Activated CD8-positive, alpha-beta memory T cell treated with anti-CD3 and anti-CD28 coated beads, Interleukin-2, amount 10 ng/mL, durations not matched to agents 7 days and 5 days (primary cell): Measurements from ENCODE around the gene ARHGAP10. TPM values are rescaled to one million over a fixed set of nuclear protein-coding genes. Genes with fewer than 3 reads are reported as not detected.
"Not testable (repeated sequence)": the region's sequence is repeated elsewhere in the genome, so short reads cannot be mapped to it uniquely, and the experiment has no call there.

ENCODE experiments used
- ATAC-seq: fragments of 150-1000 bp; cut with Tn5 transposase; one replicate; pipeline ENCODE4 v1.10.0; 2021; ENCODE audit warnings: moderate library complexity
- CTCF ChIA-PET: fragments of 350-600 bp; sonication (Branson Sonifier 250); formaldehyde crosslinking; loops from one replicate; lab custom pipeline; 2021; ENCODE audit warnings: antibody characterized with exemption; lab: Charles Lee
- DNase-seq: peaks from one replicate; pipeline ENCODE4 v3.0.0-alpha.2; 2020
- H3K27ac Mint-ChIP-seq: one replicate; pipeline ENCODE4 v1.8.0; 2021; ENCODE audit warnings: mild to moderate bottlenecking, mixed read lengths
- H3K27me3 Mint-ChIP-seq: one replicate; pipeline ENCODE4 v1.8.0; 2021; ENCODE audit warnings: mixed read lengths
- H3K36me3 Mint-ChIP-seq: one replicate; pipeline ENCODE4 v1.8.0; 2021; ENCODE audit warnings: mild to moderate bottlenecking, mixed read lengths
- H3K4me1 Mint-ChIP-seq: one replicate; pipeline ENCODE4 v1.8.0; 2021; ENCODE audit warnings: mixed read lengths
- H3K4me3 Mint-ChIP-seq: one replicate; pipeline ENCODE4 v1.8.0; 2021; ENCODE audit warnings: mild to moderate bottlenecking, moderate library complexity, mixed read lengths
- H3K9me3 Mint-ChIP-seq: one replicate; pipeline ENCODE4 v1.8.0; 2022; ENCODE audit warnings: low read depth, mixed read lengths
- total RNA-seq, 2 experiments: library from RNA; stranded (reverse); gene quantifications; one replicate each; pipeline ENCODE4 v1.2.3, GENCODE V29; 2021

Gene ARHGAP10
- total RNA-seq, 2 experiments from 2014 or later: 12.1 to 18.8 TPM

DNA sequence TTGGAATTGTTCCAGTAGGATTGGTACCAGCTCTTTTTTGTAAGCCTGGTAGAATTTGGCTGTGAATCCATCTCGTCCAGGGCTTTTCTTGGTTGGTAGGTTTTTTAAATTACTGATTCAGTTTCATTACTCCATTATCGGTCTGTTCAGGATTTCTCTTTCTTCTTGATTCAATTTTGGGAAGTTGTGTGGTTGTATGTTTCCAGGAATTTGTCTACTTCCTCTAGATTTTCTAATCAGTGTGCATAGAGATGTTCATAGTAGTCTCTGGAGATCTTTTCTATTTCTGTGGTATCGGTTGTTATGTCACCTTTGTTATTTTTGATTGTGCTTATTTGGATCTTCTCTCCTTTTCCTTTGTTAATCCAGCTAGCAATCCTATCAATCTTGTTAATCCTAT lies 248.7 kb downstream of the ARHGAP10 start:
- H3K36me3 Mint-ChIP-seq: peaks cover 11% of the 10 kb centered on the region
- H3K27ac Mint-ChIP-seq: no peak overlapping the region
- H3K4me1 Mint-ChIP-seq: peaks cover 26% of the 10 kb centered on the region
- CTCF ChIA-PET: no interaction called here
- ATAC-seq (no peak), DNase-seq (no peak)
- no peaks in the 10 kb centered on the region for H3K9me3 Mint-ChIP-seq
- peaks cover 4% of the 10 kb centered on the region for H3K27me3 Mint-ChIP-seq
- no peak overlapping the region for H3K4me3 Mint-ChIP-seq

DNA sequence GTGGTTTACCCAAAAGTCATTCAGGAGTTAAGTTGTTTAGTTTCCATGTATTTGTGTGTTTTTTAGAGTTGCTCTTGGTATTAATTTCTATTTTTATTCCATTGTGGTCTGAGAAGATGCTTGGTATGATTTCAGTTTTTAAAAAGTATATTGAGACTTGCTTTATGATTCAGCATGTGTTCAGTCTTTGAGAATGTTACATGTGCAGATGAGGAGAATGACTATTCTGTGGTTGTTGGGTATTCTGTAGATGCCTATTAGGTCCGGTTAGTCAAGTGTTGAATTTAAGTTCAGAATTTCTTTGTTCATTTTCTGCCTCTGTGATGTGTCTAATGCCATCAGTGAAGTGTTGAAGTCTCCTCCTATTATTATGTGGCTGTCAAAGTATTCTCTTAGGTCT lies 249.4 kb downstream of the ARHGAP10 start:
- peak; percentile 66 for ATAC-seq
- Mint-ChIP-seq H3K36me3 (peaks cover 11% of the 10 kb centered on the region), H3K4me1 (peaks cover 26% of the 10 kb centered on the region), H3K9me3 (no peaks in the 10 kb centered on the region), H3K4me3 (no peak overlapping the region), H3K27ac (no peak overlapping the region), H3K27me3 (peaks cover 4% of the 10 kb centered on the region)
- CTCF ChIA-PET: interaction anchor here (0.7 kb wide), 1 partner anchor 33 kb away, joined by 3 read pairs; no protein-coding TSS in a partner anchor
- no peak for DNase-seq

DNA sequence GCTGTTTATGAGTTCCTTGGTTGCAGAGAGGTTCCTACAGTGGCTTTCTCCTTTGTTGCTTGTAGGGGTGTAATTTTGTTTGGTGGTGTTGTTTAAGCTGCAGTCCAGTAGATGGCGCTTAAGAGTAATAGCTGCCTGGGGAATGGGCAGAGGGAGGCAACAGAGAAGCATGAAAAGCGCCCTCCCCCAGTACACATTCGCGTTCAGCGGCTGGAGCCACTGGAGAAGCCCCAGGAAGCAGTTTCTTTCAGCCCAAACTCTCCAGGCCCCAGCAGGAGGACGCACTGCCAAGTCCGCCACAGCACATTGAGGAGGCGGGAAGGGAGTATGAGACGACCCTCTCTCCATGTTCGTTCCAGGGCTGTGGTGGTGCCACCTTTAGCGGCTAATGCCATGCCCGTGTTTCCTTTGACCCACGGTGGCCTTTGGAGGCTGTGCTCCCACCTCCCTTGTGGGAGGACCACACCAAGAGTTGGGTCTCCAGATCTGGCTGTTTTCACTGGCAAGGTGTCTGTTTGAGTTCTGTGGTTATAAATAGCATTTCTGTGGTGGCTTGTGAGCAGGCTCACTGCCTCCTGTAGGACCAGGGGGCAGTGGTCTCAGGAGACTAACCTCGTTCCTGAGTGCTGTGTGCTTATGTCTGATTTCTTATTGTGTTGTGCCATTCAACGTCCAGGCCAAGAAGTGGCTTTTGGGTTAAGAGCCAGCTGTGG lies 252.3 kb downstream of the ARHGAP10 start:
- CTCF ChIA-PET: interaction anchor here (0.7 to 1.4 kb wide), 5 partner anchors 10 to 462 kb away, joined by 3 to 4 read pairs (median 3); no protein-coding TSS in a partner anchor
- H3K27me3 Mint-ChIP-seq: peaks cover 4% of the 10 kb centered on the region
- no peak overlapping the region for H3K4me3 Mint-ChIP-seq
- ATAC-seq: peak; percentile 36
- peaks cover 26% of the 10 kb centered on the region for H3K4me1 Mint-ChIP-seq
- peaks cover 9% of the 10 kb centered on the region for H3K36me3 Mint-ChIP-seq
- H3K27ac Mint-ChIP-seq: no peak overlapping the region
- DNase-seq: peak; percentile 45
- H3K9me3 Mint-ChIP-seq: no peaks in the 10 kb centered on the region

DNA sequence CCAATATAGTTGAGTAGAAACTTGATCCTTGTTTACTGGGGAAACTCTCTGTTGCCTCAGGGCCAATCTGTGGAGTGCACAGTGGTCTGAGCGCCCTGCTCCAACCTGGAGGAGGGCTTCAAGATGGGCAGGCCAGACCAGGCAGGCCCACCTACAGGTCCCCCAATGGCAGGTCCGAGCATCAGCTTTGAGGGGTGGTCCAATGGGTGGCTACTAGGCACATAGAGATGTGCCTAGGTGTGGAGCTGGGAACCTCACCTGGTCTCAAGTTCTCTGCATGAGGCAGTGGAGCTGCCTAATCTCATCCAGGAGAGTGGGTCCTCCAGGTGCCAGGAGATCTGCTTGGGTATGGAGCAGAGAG lies 252.9 kb downstream of the ARHGAP10 start:
- Mint-ChIP-seq H3K4me3 (no peak overlapping the region), H3K4me1 (peaks cover 23% of the 10 kb centered on the region), H3K27ac (no peak overlapping the region), H3K36me3 (peaks cover 6% of the 10 kb centered on the region), H3K27me3 (peaks cover 1% of the 10 kb centered on the region), H3K9me3 (no peaks in the 10 kb centered on the region)
- no peak for DNase-seq
- ATAC-seq: no peak
- CTCF ChIA-PET: no interaction called here

DNA sequence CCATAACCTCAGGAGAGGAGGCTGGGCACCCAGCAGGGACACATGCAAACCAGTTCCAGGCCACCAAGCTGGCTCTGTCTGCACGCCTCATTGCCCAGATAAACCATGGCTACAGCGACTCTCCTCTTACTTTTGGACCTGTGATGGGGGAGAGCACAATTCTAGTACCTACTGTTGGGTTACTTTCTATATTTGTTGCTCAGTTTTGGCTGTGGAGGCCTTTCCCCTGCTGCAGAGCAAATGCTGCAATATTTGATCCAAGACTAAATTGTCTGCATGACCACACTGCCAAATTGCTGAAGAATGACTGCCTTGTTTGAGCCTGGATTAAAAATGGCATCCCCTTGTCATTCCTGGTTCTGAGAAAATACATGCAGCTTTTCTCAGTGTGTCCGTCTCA lies 253.5 kb downstream of the ARHGAP10 start:
- Mint-ChIP-seq H3K36me3 (peaks cover 4% of the 10 kb centered on the region), H3K27me3 (no peaks in the 10 kb centered on the region), H3K9me3 (no peaks in the 10 kb centered on the region), H3K4me3 (no peak overlapping the region), H3K4me1 (peaks cover 19% of the 10 kb centered on the region), H3K27ac (no peak overlapping the region)
- DNase-seq (no peak), ATAC-seq (no peak)
- CTCF ChIA-PET: interaction anchor here (0.8 kb wide), 1 partner anchor 60 kb away, joined by 3 read pairs; no protein-coding TSS in a partner anchor

DNA sequence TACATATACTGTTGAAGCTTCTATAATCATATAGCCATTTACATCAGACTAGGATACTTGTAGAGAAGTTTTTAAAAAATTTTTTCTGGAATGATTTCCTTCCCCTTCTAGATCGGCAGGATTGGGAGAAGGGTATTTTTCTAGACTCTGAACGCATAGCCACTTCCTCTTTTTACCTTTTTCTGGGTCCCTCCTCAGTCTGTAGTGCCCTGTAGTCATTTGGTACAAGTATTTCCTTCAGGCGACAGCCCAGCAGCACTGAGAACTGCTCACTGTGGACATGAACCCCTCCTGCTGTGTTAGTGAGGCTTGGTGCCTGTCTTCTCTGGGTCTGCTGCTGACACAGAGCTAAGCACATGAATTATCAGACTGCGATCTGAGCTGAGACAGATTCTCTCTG lies 255.4 kb downstream of the ARHGAP10 start:
- CTCF ChIA-PET: no interaction called here
- H3K4me1 Mint-ChIP-seq: peaks cover 1% of the 10 kb centered on the region
- no peak overlapping the region for H3K4me3 Mint-ChIP-seq
- no peak overlapping the region for H3K27ac Mint-ChIP-seq
- H3K9me3 Mint-ChIP-seq: no peaks in the 10 kb centered on the region
- H3K27me3 Mint-ChIP-seq: no peaks in the 10 kb centered on the region
- no peak for ATAC-seq
- no peak for DNase-seq
- H3K36me3 Mint-ChIP-seq: no peaks in the 10 kb centered on the region

DNA sequence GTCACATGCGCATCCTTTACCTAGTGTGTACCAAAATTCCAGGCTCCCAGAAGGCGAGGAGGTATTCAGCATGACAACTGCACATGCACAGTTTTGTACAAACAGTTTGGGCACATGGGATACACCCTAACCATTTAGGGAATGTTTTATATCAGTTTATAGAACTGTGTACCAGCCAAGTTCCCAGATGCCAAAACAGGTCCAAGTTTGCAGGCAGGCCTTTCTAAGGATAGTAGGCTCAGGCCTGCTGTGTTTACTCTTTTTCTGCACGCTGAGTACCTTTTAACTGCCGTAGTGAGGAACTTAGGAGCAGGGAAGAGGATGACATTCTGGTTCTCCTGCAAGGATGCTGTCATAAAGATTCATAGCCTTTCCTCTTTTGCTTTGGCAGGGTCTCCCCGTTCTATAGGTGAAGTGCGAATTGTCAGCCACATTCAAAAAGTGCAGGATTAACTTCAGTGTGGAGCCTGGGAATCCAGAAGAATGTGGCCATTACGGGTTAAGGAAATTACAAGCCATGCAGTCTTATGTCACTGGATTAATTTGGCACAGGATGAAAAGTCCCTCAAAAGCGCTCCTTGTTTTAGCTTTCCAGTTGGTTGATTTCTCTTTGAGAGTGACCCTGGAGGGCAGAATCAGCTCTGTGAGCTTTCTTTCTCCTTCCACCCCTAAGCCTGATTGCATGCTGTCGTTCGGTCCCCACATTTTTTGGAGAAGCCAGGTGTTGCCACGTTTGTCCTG lies 259.8 kb downstream of the ARHGAP10 start:
- no peaks in the 10 kb centered on the region for H3K9me3 Mint-ChIP-seq
- ATAC-seq: no peak
- no peak for DNase-seq
- no peak overlapping the region for H3K4me3 Mint-ChIP-seq
- no peaks in the 10 kb centered on the region for H3K27me3 Mint-ChIP-seq
- H3K4me1 Mint-ChIP-seq: no peaks in the 10 kb centered on the region
- CTCF ChIA-PET: no interaction called here
- no peak overlapping the region for H3K27ac Mint-ChIP-seq
- H3K36me3 Mint-ChIP-seq: no peaks in the 10 kb centered on the region

DNA sequence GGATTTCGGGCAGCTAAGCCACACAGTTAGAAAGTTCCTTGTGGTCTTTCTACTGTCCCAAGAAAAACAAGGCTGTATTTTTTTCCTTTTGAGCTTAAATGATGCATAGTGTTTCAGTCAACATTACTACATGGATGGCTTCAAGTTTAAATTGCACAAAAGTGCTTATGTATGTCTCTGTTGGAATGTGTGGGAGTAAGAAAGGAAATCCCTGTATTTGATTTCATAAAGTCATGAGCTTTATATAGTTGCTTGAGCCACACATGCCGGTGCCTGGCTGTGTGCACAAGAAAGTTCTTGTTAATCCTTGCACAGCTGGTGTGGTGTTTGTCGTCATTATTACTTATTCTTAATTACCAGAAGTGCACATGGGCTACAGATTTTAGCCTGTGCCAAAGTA lies 262.2 kb downstream of the ARHGAP10 start:
- ATAC-seq: no peak
- Mint-ChIP-seq H3K27ac (no peak overlapping the region), H3K36me3 (no peaks in the 10 kb centered on the region), H3K4me3 (no peak overlapping the region), H3K27me3 (no peaks in the 10 kb centered on the region), H3K4me1 (no peaks in the 10 kb centered on the region), H3K9me3 (no peaks in the 10 kb centered on the region)
- no peak for DNase-seq
- CTCF ChIA-PET: interaction anchor here (1.0 kb wide), 1 partner anchor 10 kb away, joined by 3 read pairs; no protein-coding TSS in a partner anchor

DNA sequence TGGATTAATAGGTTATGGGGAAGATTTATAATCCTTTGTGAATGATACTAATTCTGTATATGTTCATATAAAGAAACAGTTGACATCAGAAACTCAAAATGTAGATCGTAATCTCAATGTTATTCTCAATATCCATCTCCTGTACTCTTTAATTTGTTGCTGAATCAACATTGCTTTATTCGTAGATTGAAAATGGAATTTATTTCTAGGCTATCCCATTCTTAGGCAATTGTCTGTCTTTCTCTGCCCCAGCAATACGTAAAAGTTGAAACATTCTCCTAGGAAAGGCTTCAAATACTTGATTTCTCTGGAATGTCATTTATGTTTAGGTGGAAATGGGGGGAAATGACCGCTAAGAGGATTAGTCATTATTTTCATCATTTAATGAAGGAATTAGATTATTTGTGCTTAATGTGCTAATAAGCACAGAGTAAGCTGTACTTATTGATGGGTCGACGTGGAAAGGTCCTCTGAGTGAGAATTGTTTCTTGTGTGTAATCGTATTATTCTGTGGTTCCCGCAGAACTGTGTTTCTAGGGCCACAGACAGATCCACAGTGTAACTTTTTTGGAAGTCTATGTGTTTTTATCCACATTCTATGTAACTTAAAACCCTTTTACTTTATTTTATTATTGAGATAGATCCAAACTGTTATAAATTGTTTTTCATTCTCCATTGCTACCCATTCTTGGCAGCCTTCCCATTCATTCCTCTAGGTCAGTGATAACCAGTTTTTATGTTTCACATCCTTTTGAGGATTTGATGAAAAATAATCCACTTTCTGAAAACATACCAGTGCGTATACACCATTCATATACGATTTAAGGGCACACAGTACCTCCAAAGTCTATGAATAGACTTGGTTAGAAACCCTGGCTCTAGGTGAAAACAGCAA lies 262.9 kb downstream of the ARHGAP10 start:
- no peak overlapping the region for H3K27ac Mint-ChIP-seq
- DNase-seq (no peak), ATAC-seq (no peak)
- H3K27me3 Mint-ChIP-seq: no peaks in the 10 kb centered on the region
- peaks cover 1% of the 10 kb centered on the region for H3K36me3 Mint-ChIP-seq
- CTCF ChIA-PET: interaction anchor here (0.6 to 1.0 kb wide), 2 partner anchors 11 to 12 kb away, joined by 3 read pairs; no protein-coding TSS in a partner anchor
- no peak overlapping the region for H3K4me3 Mint-ChIP-seq
- H3K4me1 Mint-ChIP-seq: no peaks in the 10 kb centered on the region
- H3K9me3 Mint-ChIP-seq: no peaks in the 10 kb centered on the region

DNA sequence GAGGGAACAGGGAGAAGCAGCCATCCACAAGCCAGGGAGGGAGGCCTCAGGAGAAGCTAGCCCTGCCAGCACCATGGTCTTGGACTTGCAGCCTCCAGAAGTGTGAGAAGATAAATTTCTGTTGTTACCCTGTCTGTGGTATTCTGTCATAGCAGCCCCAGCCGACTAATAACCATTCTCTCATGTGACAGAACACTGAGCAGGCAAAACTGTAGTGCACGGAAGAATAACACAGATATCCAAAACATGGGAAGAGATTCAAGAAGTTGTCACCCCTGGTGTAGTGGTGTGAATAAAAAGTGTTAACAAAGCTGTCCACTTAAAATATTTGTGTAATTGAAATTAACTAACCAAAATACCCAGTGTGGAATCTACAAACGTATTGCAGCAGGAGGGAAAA lies 265.0 kb downstream of the ARHGAP10 start:
- no peak for ATAC-seq
- H3K4me1 Mint-ChIP-seq: no peaks in the 10 kb centered on the region
- peaks cover 6% of the 10 kb centered on the region for H3K36me3 Mint-ChIP-seq
- no peak overlapping the region for H3K27ac Mint-ChIP-seq
- no peak overlapping the region for H3K4me3 Mint-ChIP-seq
- no peak for DNase-seq
- H3K9me3 Mint-ChIP-seq: no peaks in the 10 kb centered on the region
- CTCF ChIA-PET: no interaction called here
- H3K27me3 Mint-ChIP-seq: no peaks in the 10 kb centered on the region

DNA sequence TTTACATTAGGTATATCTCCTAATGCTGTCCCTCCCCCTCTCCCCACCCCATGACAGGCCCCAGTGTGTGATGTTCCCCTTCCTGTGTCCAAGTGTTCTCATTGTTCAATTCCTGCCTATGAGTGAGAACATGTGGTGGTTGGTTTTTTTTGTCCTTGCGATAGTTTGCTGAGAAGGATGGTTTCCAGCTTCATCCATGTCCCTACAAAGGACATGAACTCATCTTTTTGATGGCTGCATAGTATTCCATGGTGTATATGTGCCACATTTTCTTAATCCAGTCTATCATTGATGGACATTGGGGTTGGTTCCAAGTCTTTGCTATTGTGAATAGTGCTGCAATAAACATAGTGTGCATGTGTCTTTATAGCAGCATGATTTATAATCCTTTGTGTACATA lies 268.1 kb downstream of the ARHGAP10 start:
- not testable (repeated sequence) for ATAC-seq, DNase-seq, H3K4me3 Mint-ChIP-seq, H3K27me3 Mint-ChIP-seq, H3K36me3 Mint-ChIP-seq, H3K27ac Mint-ChIP-seq, H3K9me3 Mint-ChIP-seq
- CTCF ChIA-PET: interaction anchor here (1.1 kb wide), 1 partner anchor 17 kb away, joined by 3 read pairs; no protein-coding TSS in a partner anchor
- H3K4me1 Mint-ChIP-seq: peaks cover 16% of the 10 kb centered on the region

DNA sequence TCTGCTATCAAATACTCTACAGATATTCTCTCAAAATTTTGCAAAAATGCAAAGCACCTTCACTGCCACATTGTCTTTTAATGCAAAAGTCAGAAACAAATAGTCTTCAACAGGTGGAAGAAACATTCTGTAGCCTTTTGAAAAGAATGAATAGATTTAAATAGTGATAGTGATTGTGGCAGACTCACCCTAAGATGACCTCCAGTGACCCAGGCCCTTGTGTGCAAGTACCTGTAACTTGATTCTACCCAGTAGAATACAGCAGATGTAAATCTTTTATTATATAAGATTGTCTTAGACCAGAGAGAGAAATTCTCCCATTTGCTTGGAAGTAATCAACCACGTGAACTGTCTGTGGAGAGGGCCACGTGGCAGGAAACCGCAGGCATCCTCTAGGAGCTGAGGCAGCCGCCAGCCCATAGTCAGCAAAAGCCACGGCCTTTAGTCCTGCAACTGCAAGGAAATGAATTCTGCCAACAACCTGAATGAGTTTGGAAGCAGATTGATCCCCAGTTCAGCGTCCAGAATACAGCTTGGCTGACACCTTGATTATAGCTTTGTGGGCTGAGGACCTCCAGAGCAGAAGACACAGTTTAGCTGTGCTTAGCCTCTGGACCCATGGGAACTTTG lies 272.5 kb downstream of the ARHGAP10 start:
- CTCF ChIA-PET: no interaction called here
- no peak for DNase-seq
- H3K9me3 Mint-ChIP-seq: no peaks in the 10 kb centered on the region

DNA sequence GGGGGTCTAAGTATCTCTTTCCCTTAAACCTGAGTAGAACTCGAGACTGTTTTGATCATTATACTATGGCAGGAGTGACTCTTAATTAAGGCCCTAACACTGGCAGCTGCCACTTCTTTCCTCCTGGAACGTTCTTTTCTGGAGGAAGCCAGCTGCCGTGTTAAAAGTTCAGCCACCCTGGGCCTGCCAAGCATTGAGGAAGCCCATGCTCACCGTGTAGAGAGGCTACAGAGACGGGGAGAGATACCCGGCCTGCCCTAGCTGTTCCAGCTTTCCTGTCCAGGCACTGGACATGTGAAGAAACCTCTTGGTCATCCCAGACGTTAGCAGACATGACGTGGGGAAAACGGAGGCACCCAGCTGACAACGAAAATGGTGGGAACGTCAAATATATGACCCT lies 274.1 kb downstream of the ARHGAP10 start:
- Mint-ChIP-seq H3K27me3 (no peaks in the 10 kb centered on the region), H3K9me3 (no peaks in the 10 kb centered on the region), H3K4me3 (no peak overlapping the region), H3K27ac (no peak overlapping the region), H3K4me1 (peaks cover 16% of the 10 kb centered on the region), H3K36me3 (peaks cover 7% of the 10 kb centered on the region)
- DNase-seq (no peak), ATAC-seq (no peak)
- CTCF ChIA-PET: no interaction called here

More for the DNA sequence above, 272.5 kb downstream of the ARHGAP10 start:
- Mint-ChIP-seq H3K36me3 (peaks cover 10% of the 10 kb centered on the region), H3K27me3 (no peaks in the 10 kb centered on the region), H3K4me1 (peaks cover 16% of the 10 kb centered on the region), H3K4me3 (no peak overlapping the region), H3K27ac (no peak overlapping the region)
- ATAC-seq: no peak
